ENCODE data around the gene GPR156. TPM values are rescaled to one million over a fixed set of nuclear protein-coding genes. Genes with fewer than 3 reads are reported as not detected.

Gene GPR156
- total and polyA plus RNA-seq, 4 donors, result 0.42 to 0.49 TPM; not detected in 2

GRCh38 chr3:120281261-120281660 is 3.8 kb downstream of the GPR156 start:
- intact Hi-C loops (cut with DNase I), result no loop called here
- DNase-seq (no peak), ATAC-seq (ENCODE audit: low FRiP score) (no peak)
- Histone ChIP-seq H3K36me3 (ENCODE audit: control insufficient read depth in 1 of 2, insufficient read depth in 2 of 2, low read length in 1 of 2) (no peaks in the 10 kb centered on the region), H3K9me3 (ENCODE audit: control insufficient read depth, low read length) (peaks cover 2% of the 10 kb centered on the region), H3K27ac (ENCODE audit: low read depth in 1 of 2, low read length in 2 of 2) (no peak overlapping the region), H3K27me3 (ENCODE audit: control insufficient read depth in 1 of 2, insufficient read depth in 2 of 2, low read length in 1 of 2) (no peaks in the 10 kb centered on the region), H3K4me1 (ENCODE audit: control insufficient read depth in 1 of 2, insufficient read depth in 2 of 2, low read length in 2 of 2) (no peaks in the 10 kb centered on the region), H3K4me3 (ENCODE audit: low read length in 2 of 2) (no peak overlapping the region)
- 94 to 95% methylated on average over 3 of the region's 3 CpGs for WGBS, 2 donors

GRCh38 chr3:120280566-120280965 is 4.5 kb downstream of the GPR156 start:
- Histone ChIP-seq H3K4me1 (ENCODE audit: control insufficient read depth in 1 of 2, insufficient read depth in 2 of 2, low read length in 2 of 2) (no peaks in the 10 kb centered on the region), H3K36me3 (ENCODE audit: control insufficient read depth in 1 of 2, insufficient read depth in 2 of 2, low read length in 1 of 2) (no peaks in the 10 kb centered on the region), H3K27ac (ENCODE audit: low read depth in 1 of 2, low read length in 2 of 2) (no peak overlapping the region), H3K27me3 (ENCODE audit: control insufficient read depth in 1 of 2, insufficient read depth in 2 of 2, low read length in 1 of 2) (no peaks in the 10 kb centered on the region), H3K4me3 (ENCODE audit: low read length in 2 of 2) (no peak overlapping the region), H3K9me3 (ENCODE audit: control insufficient read depth, low read length) (peaks cover 2% of the 10 kb centered on the region)
- intact Hi-C loops (cut with DNase I), result no loop called here
- no peak for DNase-seq
- WGBS, 2 donors, result 84 to 93% methylated on average over 3 of the region's 3 CpGs
- no peak for ATAC-seq (ENCODE audit: low FRiP score)

DNA sequence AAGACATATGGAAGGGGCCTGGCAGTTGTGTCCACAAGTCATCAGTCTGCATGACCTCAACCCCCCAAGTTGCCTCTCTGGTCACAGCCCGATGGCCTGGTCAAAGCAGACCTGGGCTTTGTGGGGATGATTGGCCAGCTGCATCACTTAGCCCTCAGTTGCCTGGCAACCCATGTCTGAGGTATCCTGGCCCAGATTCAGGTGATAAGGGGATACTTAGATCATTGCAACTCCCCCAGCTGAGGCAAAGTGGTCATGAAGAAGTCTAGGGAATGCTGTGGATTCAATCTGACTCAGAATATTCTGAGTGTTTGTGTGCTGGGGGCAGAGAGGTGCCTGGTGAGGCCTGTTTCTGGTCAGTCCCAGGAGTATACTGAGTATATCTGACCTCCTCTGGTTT is 5.0 kb downstream of the GPR156 start:
- no peak overlapping the region for H3K4me3 ChIP-seq (ENCODE audit: low read length in 2 of 2)
- no peak for DNase-seq
- no peaks in the 10 kb centered on the region for H3K36me3 ChIP-seq (ENCODE audit: control insufficient read depth in 1 of 2, insufficient read depth in 2 of 2, low read length in 1 of 2)
- no peaks in the 10 kb centered on the region for H3K27me3 ChIP-seq (ENCODE audit: control insufficient read depth in 1 of 2, insufficient read depth in 2 of 2, low read length in 1 of 2)
- WGBS, 2 donors, result 89 to 90% methylated on average over 1 of the region's 1 CpG
- no peak for ATAC-seq (ENCODE audit: low FRiP score)
- intact Hi-C loops (cut with DNase I), result no loop called here
- no peak overlapping the region for H3K27ac ChIP-seq (ENCODE audit: low read depth in 1 of 2, low read length in 2 of 2)
- H3K9me3 ChIP-seq (ENCODE audit: control insufficient read depth, low read length), result peaks cover 2% of the 10 kb centered on the region
- no peaks in the 10 kb centered on the region for H3K4me1 ChIP-seq (ENCODE audit: control insufficient read depth in 1 of 2, insufficient read depth in 2 of 2, low read length in 2 of 2)

DNA sequence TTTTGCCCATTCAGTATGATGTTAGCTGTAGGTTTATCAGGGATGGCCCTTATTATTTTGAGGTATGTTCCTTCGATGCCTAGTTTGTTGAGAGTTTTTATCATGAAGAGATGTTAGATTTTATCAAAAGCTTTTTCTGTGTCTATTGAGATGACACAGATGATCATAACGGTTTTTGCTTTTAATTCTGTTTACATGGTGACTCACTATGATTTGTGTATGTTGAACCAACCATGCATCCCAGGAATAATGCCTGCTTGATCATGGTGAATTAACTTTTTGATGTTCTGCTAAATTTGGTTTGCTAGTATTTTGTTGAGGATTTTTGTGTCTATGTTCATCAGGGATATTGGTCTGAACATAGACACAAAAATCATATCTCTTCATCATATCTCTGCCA is 8.3 kb downstream of the GPR156 start:
- 76 to 80% methylated on average over 2 of the region's 2 CpGs for WGBS, 2 donors
- intact Hi-C loops (cut with DNase I), result no loop called here
- no peaks in the 10 kb centered on the region for H3K4me1 ChIP-seq (ENCODE audit: control insufficient read depth in 1 of 2, insufficient read depth in 2 of 2, low read length in 2 of 2)

GRCh38 chr3:120275618-120276017 is 9.4 kb downstream of the GPR156 start:
- no peaks in the 10 kb centered on the region for H3K36me3 ChIP-seq (ENCODE audit: control insufficient read depth in 1 of 2, insufficient read depth in 2 of 2, low read length in 1 of 2)
- ATAC-seq (ENCODE audit: low FRiP score) (no peak), DNase-seq (no peak)
- no peak overlapping the region for H3K27ac ChIP-seq (ENCODE audit: low read depth in 1 of 2, low read length in 2 of 2)
- intact Hi-C loops (cut with DNase I), result no loop called here
- WGBS, 2 donors, result 38 to 47% methylated on average over 4 of the region's 4 CpGs
- H3K4me1 ChIP-seq (ENCODE audit: control insufficient read depth in 1 of 2, insufficient read depth in 2 of 2, low read length in 2 of 2), result no peaks in the 10 kb centered on the region
- H3K27me3 ChIP-seq (ENCODE audit: control insufficient read depth in 1 of 2, insufficient read depth in 2 of 2, low read length in 1 of 2), result no peaks in the 10 kb centered on the region
- peaks cover under 1% of the 10 kb centered on the region for H3K9me3 ChIP-seq (ENCODE audit: control insufficient read depth, low read length)
- H3K4me3 ChIP-seq (ENCODE audit: low read length in 2 of 2), result no peak overlapping the region

More for the DNA sequence above, 8.3 kb downstream of the GPR156 start:
- Histone ChIP-seq H3K36me3 (ENCODE audit: control insufficient read depth in 1 of 2, insufficient read depth in 2 of 2, low read length in 1 of 2) (no peaks in the 10 kb centered on the region), H3K27me3 (ENCODE audit: control insufficient read depth in 1 of 2, insufficient read depth in 2 of 2, low read length in 1 of 2) (no peaks in the 10 kb centered on the region), H3K27ac (ENCODE audit: low read depth in 1 of 2, low read length in 2 of 2) (no peak overlapping the region), H3K9me3 (ENCODE audit: control insufficient read depth, low read length) (peaks cover 2% of the 10 kb centered on the region), H3K4me3 (ENCODE audit: low read length in 2 of 2) (no peak overlapping the region)
- no peak for DNase-seq
- ATAC-seq (ENCODE audit: low FRiP score), result no peak

GRCh38 chr3:120274739-120275167 is 10.3 kb downstream of the GPR156 start:
- Histone ChIP-seq H3K27me3 (ENCODE audit: control insufficient read depth in 1 of 2, insufficient read depth in 2 of 2, low read length in 1 of 2) (no peaks in the 10 kb centered on the region), H3K27ac (ENCODE audit: low read depth in 1 of 2, low read length in 2 of 2) (no peak overlapping the region), H3K9me3 (ENCODE audit: control insufficient read depth, low read length) (no peaks in the 10 kb centered on the region), H3K36me3 (ENCODE audit: control insufficient read depth in 1 of 2, insufficient read depth in 2 of 2, low read length in 1 of 2) (no peaks in the 10 kb centered on the region), H3K4me1 (ENCODE audit: control insufficient read depth in 1 of 2, insufficient read depth in 2 of 2, low read length in 2 of 2) (no peaks in the 10 kb centered on the region), H3K4me3 (ENCODE audit: low read length in 2 of 2) (no peak overlapping the region)
- DNase-seq, result peak in 1 of 2 donors; percentile 50
- 18 to 19% methylated on average over 5 of the region's 5 CpGs for WGBS, 2 donors
- ATAC-seq (ENCODE audit: low FRiP score), result no peak
- intact Hi-C loops (cut with DNase I), result no loop called here

- intact Hi-C loops (cut with DNase I), result no loop called here
- Histone ChIP-seq H3K4me3 (ENCODE audit: low read length in 2 of 2) (no peak overlapping the region), H3K4me1 (ENCODE audit: control insufficient read depth in 1 of 2, insufficient read depth in 2 of 2, low read length in 2 of 2) (no peaks in the 10 kb centered on the region), H3K27ac (ENCODE audit: low read depth in 1 of 2, low read length in 2 of 2) (no peak overlapping the region), H3K36me3 (ENCODE audit: control insufficient read depth in 1 of 2, insufficient read depth in 2 of 2, low read length in 1 of 2) (no peaks in the 10 kb centered on the region), H3K9me3 (ENCODE audit: control insufficient read depth, low read length) (no peaks in the 10 kb centered on the region), H3K27me3 (ENCODE audit: control insufficient read depth in 1 of 2, insufficient read depth in 2 of 2, low read length in 1 of 2) (no peaks in the 10 kb centered on the region)
- DNase-seq (no peak), ATAC-seq (ENCODE audit: low FRiP score) (no peak)
- WGBS, 2 donors, result 58 to 59% methylated on average over 1 of the region's 1 CpG
Observed at GRCh38 chr3:120272286-120272685, 12.7 kb downstream of the GPR156 start.

DNA sequence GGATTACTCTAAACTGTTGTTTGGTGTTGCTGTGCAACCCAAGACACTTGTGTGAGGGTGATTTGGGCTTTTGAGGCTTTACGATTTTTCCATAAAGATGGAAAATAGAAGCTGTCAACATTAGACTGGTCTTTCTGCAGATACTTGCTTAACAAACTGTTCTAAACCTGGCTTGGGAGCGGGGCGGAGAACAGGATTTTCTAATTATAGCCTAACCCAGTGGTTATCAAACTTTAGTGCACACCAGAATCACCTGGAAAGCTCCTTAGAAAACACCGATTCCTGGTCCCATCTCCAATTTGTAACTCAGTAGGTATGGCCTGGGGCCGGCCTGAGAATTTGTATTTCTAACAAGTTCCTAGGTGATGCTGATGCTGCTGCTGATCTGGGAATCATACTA is 19.0 kb downstream of the GPR156 start:
- Histone ChIP-seq H3K27me3 (ENCODE audit: control insufficient read depth in 1 of 2, insufficient read depth in 2 of 2, low read length in 1 of 2) (no peaks in the 10 kb centered on the region), H3K4me3 (ENCODE audit: low read length in 2 of 2) (no peak overlapping the region), H3K36me3 (ENCODE audit: control insufficient read depth in 1 of 2, insufficient read depth in 2 of 2, low read length in 1 of 2) (no peaks in the 10 kb centered on the region), H3K9me3 (ENCODE audit: control insufficient read depth, low read length) (no peaks in the 10 kb centered on the region), H3K27ac (ENCODE audit: low read depth in 1 of 2, low read length in 2 of 2) (no peak overlapping the region), H3K4me1 (ENCODE audit: control insufficient read depth in 1 of 2, insufficient read depth in 2 of 2, low read length in 2 of 2) (no peaks in the 10 kb centered on the region)
- DNase-seq (no peak), ATAC-seq (ENCODE audit: low FRiP score) (no peak)
- intact Hi-C loops (cut with DNase I), result no loop called here
- 76 to 89% methylated on average over 5 of the region's 5 CpGs for WGBS, 2 donors

- Histone ChIP-seq H3K36me3 (ENCODE audit: control insufficient read depth in 1 of 2, insufficient read depth in 2 of 2, low read length in 1 of 2) (no peaks in the 10 kb centered on the region), H3K27ac (ENCODE audit: low read depth in 1 of 2, low read length in 2 of 2) (no peak overlapping the region), H3K9me3 (ENCODE audit: control insufficient read depth, low read length) (no peaks in the 10 kb centered on the region), H3K27me3 (ENCODE audit: control insufficient read depth in 1 of 2, insufficient read depth in 2 of 2, low read length in 1 of 2) (no peaks in the 10 kb centered on the region), H3K4me1 (ENCODE audit: control insufficient read depth in 1 of 2, insufficient read depth in 2 of 2, low read length in 2 of 2) (no peaks in the 10 kb centered on the region), H3K4me3 (ENCODE audit: low read length in 2 of 2) (no peak overlapping the region)
- 90 to 91% methylated on average over 1 of the region's 1 CpG for WGBS, 2 donors
- no peak for DNase-seq
- ATAC-seq (ENCODE audit: low FRiP score), result no peak
- intact Hi-C loops (cut with DNase I), result no loop called here
Observed at GRCh38 chr3:120264963-120265362, 20.1 kb downstream of the GPR156 start.
